GM19328 (cell line): ENCODE measurements around the gene PRPF40A.

Source experiments
- ATAC-seq: cut with Tn5 transposase; IDR thresholded peaks from one replicate; pipeline ENCODE4 v1.9.1; 2021; ENCODE audit warnings: mild to moderate bottlenecking, moderate library complexity; ENCODE audit not compliant: unreplicated experiment

The PRPF40A gene

GRCh38 chr2:152620985-152621384 is 96.3 kb downstream of the PRPF40A start:
- no peak for ATAC-seq

- ATAC-seq = no peak
Observed at GRCh38 chr2:152620208-152620607, 97.1 kb downstream of the PRPF40A start.

GRCh38 chr2:152618193-152618564 is 99.1 kb downstream of the PRPF40A start:
- no peak for ATAC-seq

GRCh38 chr2:152617456-152618192 is 99.6 kb downstream of the PRPF40A start:
- ATAC-seq = no peak

GRCh38 chr2:152615177-152615576 is 102.1 kb downstream of the PRPF40A start:
- ATAC-seq = no peak

GRCh38 chr2:152613235-152613634 is 104.0 kb downstream of the PRPF40A start:
- ATAC-seq = peak; percentile 43

- ATAC-seq = peak; percentile 60
Observed at GRCh38 chr2:152611458-152612231, 105.6 kb downstream of the PRPF40A start.

GRCh38 chr2:152609699-152610098 is 107.6 kb downstream of the PRPF40A start:
- ATAC-seq = no peak

- ATAC-seq = no peak
Observed at GRCh38 chr2:152609154-152609553, 108.1 kb downstream of the PRPF40A start.

- ATAC-seq = no peak
Observed at GRCh38 chr2:152607793-152608300, 109.4 kb downstream of the PRPF40A start.

GRCh38 chr2:152606941-152607340 is 110.3 kb downstream of the PRPF40A start:
- ATAC-seq = no peak

GRCh38 chr2:152606081-152606480 is 111.2 kb downstream of the PRPF40A start:
- ATAC-seq = no peak

GRCh38 chr2:152603166-152603565 is 114.1 kb downstream of the PRPF40A start:
- no peak for ATAC-seq

- no peak for ATAC-seq
Observed at GRCh38 chr2:152602750-152603149, 114.5 kb downstream of the PRPF40A start.
